Spinal cord (tissue), 10 donors: ENCODE measurements around the gene ONECUT1. TPM values are rescaled to one million over a fixed set of nuclear protein-coding genes. Genes with fewer than 3 reads are reported as not detected.

Source experiments
- DNase-seq, 6 donors: peaks; one replicate each; pipeline versions ENCODE4 v3.0.0 to v3.0.0-alpha.2; 2013 to 2015; ENCODE audit warnings: low spot score in 6 of 6, low read depth in 4 of 6
- H3K27ac ChIP-seq: one replicate; pipeline ENCODE4 v1.5.1; 2013; ENCODE audit warnings: low read depth, low read length, control low read depth
- H3K27me3 ChIP-seq: one replicate; pipeline ENCODE4 v1.6.1; 2013; ENCODE audit warnings: low read length; ENCODE audit not compliant: control insufficient read depth, insufficient read depth
- H3K36me3 ChIP-seq: one replicate; pipeline ENCODE4 v1.6.1; 2013; ENCODE audit warnings: low read length; ENCODE audit not compliant: control insufficient read depth, insufficient read depth
- H3K4me1 ChIP-seq: one replicate; pipeline ENCODE4 v1.6.1; 2013; ENCODE audit warnings: low read length; ENCODE audit not compliant: control insufficient read depth, insufficient read depth
- H3K4me3 ChIP-seq: one replicate; pipeline ENCODE4 v1.5.1; 2013; ENCODE audit warnings: low read depth, low read length, control low read depth
- H3K9me3 ChIP-seq: one replicate; pipeline ENCODE4 v1.6.1; 2013; ENCODE audit warnings: low read length; ENCODE audit not compliant: control insufficient read depth, insufficient read depth
- WGBS: methylation state at CpG from one replicate; pipeline ENCODE4 v1.1.5; 2013; ENCODE audit warnings: missing lambda C conversion rate; ENCODE audit not compliant: insufficient coverage; 5-methylcytosine and 5-hydroxymethylcytosine counted together
- polyA plus RNA-seq, 2 donors: library from polyadenylated mRNA; unstranded; fragments of 120-200 nt; gene quantifications; one replicate each; pipeline ENCODE4 v1.2.1, GENCODE V29; 2013; ENCODE audit not compliant: insufficient read length in 2 of 2
- total RNA-seq, 2 donors: library from RNA; depleted of rRNA in 1 of 2; stranded (reverse); fragments of 120-200 nt in 1 of 2; fragments of >200 nt in 1 of 2; gene quantifications; one replicate each; pipeline versions ENCODE4 v1.2.3 to v1.2.4, GENCODE V29; 2013 to 2014
- donor health status: healthy.

The ONECUT1 gene
- total and polyA plus RNA-seq, 4 donors: 1.1 to 3.6 (median 1.2) TPM

DNA sequence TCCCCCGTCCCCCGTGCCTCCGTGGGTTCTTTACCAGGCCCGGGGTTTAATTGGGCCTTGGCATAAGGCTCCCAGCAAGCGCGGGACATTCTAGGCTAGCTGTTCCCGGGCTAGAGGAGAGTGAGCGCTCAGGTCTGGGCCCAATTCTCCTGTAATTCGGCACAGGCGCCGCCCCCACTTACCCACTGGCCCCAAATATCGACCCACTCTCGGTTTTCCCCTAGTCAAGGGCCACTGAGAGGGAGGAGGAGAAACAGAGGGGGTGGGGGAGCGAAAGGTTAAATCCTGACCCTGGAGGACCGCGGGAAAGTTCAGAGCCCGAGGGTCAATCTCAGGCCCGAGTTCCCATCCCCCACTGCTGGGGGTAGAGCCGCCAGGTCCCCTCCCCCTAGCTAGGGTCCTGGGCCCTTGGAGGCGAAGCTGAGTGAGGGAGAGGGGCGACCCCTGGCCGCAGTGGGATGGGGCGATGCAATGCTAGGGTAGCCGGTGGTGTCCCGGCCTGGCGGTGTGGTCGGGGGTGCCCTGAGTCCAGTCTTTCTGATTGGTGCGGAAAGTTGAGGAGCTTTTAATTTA lies 8.5 kb upstream of the ONECUT1 start:
- Histone ChIP-seq H3K36me3 (no peaks in the 10 kb centered on the region), H3K4me3 (no peak overlapping the region), H3K27me3 (peaks cover 100% of the 10 kb centered on the region), H3K4me1 (peaks cover 24% of the 10 kb centered on the region), H3K9me3 (no peaks in the 10 kb centered on the region), H3K27ac (no peak overlapping the region)
- 12% methylated on average over 17 of the region's 28 CpGs for WGBS
- no peak for DNase-seq

DNA sequence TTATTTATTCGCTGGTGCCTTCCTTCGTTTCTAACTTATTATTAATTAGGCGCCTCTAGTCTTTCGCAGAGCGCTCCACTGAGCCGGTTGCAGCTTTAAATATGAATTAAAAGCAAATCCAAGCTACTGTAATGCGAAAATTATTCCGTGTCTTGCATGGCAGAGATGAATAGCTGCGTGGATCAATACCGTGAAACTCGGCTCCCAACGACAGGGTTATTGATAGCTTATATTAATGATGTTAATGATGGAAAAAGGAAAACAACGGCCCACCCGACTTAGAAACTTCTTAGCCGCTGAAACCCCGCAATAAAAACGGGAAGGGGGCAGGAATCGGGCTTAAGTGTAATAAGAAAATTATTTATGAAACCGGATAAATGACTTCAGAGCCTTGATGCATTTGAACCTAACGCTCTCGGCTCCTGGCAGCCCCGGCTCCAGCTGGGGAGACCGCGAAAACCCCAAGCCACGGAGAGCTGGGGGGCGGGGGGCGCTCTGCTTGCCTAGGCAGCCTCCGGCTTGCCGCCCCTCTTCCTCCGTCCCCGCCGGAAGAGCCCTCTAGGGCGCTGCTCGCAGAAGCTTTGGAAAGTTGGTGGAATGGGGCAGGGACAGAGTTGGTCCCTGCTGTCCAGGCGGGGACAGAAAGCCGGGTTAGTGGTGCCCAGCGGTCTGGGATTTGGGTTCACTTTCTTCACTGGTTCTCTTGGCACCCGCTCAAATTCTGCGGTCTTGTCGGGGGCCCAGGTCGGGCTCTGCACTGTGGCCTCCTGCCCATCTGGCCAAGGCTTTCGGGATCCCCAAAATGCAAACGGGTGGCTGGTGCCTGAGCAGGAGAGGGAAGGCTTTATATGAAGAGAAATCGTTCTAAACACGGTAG lies 7.7 kb upstream of the ONECUT1 start:
- peaks cover 20% of the 10 kb centered on the region for H3K4me1 ChIP-seq
- no peaks in the 10 kb centered on the region for H3K36me3 ChIP-seq
- H3K27ac ChIP-seq: no peak overlapping the region
- no peaks in the 10 kb centered on the region for H3K9me3 ChIP-seq
- DNase-seq: peak in 2 of 6 donors; percentile 10 to 24
- 3% methylated on average over 35 of the region's 45 CpGs for WGBS
- peaks cover 100% of the 10 kb centered on the region for H3K27me3 ChIP-seq
- no peak overlapping the region for H3K4me3 ChIP-seq

DNA sequence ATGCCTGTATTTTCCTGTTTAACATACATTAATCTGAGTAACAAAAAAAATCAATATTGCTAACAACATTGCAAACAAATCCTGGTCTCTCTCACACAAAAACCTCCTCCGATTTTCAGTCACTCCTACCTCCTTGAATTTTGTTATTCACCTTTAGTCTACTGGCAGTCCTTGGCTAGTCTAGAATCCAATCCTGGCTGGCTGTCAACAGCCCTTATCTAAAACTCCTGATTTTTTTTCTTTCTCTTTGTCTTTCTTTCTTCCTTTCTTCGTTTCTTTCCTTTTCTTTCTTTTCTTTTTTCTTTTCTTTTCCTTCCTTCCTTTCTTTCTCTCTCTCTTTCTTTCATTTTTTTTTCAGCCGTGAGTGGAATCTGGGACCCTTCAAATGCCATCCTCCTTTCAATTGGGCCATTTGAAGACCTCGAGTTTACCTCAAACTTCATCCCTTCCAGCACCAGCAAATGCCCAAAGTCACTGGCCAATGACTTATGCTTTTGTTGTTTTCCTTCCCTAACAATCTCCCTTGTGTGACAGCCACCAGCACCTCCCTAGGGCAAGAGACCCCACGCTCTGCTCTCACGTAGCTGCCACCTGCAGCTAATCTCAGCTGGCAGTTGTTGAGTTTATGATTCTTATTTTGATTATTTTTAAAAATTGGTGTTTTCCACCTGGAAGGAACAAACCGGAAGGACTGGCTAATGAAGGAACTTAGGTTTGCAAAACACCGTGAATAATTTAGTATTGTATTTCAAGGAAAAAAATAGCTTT lies 6.8 kb upstream of the ONECUT1 start:
- peak in 2 of 6 donors; percentile 21 to 50 for DNase-seq
- H3K9me3 ChIP-seq: no peaks in the 10 kb centered on the region
- H3K27me3 ChIP-seq: peaks cover 100% of the 10 kb centered on the region
- no peaks in the 10 kb centered on the region for H3K36me3 ChIP-seq
- H3K4me1 ChIP-seq: peaks cover 20% of the 10 kb centered on the region
- WGBS: 7% methylated on average over 4 of the region's 8 CpGs
- no peak overlapping the region for H3K4me3 ChIP-seq
- H3K27ac ChIP-seq: no peak overlapping the region

DNA sequence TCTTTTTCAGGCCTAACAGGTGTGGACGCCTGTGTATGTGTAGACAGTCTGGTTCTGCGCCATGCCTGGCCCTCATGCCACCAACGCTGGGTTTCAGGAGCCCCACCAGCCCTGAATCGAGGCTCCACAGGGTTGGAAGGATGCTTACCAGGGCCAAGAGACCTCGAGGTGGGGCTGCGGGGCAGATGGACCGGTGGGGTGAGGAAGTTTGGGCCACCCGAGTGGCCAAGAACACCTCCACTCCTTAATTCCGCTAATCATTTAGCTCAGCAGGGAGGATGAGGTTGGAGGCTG lies 6.0 kb upstream of the ONECUT1 start:
- no peaks in the 10 kb centered on the region for H3K36me3 ChIP-seq
- DNase-seq: no peak
- H3K27ac ChIP-seq: no peak overlapping the region
- 7% methylated on average over 4 of the region's 9 CpGs for WGBS
- no peak overlapping the region for H3K4me3 ChIP-seq
- H3K4me1 ChIP-seq: peaks cover 23% of the 10 kb centered on the region
- no peaks in the 10 kb centered on the region for H3K9me3 ChIP-seq
- peaks cover 99% of the 10 kb centered on the region for H3K27me3 ChIP-seq

DNA sequence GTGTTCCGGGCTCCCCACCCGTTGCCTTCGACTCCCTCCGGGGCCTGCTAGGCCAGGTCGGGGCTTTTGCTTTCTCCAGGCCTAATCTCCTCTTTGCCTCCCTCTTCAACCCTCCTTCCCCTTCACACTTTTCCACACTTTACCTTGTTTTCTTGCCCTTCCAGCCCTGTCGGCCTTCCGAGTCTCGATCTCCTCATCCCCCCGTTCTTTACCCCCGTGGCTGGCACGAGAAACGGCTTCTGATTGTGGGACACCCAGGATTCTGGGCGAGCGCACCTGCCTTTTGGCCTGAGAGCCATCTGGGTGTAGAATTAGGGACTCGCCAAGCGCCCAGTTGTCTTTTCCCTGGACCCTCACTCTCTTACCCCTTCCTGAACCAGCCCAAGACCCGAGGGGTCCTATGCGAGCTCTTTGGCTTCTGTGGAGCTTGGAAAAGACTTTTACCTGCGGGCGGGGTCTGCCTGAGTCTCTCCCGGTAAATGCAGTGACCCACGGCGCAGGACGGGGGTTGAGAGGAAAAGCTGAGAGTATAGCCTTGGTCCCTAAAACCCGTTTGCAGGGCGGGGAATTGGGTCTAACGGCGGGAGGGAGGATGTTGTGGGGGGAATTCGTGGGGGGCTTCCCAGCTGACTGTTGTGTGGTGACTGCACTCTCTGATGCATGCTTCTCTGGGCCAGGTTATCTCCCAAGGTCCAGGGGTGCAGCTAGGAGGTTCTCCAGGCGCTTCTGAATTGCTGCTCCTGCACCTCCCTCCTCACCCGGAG lies 5.5 kb upstream of the ONECUT1 start:
- Histone ChIP-seq H3K4me1 (peaks cover 25% of the 10 kb centered on the region), H3K27ac (no peak overlapping the region), H3K36me3 (no peaks in the 10 kb centered on the region), H3K4me3 (no peak overlapping the region), H3K27me3 (peaks cover 99% of the 10 kb centered on the region), H3K9me3 (no peaks in the 10 kb centered on the region)
- DNase-seq: no peak
- WGBS: 10% methylated on average over 25 of the region's 31 CpGs

DNA sequence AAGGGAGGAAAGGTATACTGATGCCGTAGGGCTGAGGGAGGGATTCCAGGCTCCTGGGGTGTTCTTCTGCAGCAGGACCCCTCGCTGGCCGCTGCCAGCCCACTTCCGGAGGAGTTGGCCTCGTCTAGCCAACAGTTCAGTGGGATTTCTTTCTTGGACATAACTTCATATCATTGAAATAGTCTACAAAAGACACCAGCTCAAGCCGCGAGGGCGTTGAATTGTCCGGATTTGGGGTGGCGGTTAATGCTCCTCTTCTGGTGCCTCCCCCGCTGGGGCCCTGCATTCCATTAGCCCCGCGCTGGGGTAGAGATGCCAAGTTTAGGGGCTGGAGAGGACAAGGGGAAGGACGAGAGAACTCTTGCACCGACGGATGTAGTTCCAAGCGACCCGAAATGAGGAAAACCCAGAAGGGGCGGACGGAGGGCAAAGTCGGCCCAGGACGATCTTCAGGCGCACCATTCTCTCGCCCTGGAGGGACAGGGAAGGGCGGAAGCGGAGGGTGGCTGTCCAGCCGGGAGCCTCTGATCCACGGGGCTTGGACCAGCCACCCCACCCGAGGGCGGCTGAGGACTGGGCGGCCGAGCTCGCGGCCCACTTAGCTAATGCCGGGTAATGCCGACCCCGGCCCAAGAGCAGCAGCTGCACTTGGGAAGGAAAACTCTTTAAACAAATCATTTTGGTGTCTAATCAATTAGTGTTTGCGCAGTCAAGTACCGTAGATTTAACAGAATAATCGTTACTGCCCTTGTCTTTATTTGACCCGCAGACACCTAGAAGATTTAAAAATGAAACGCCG lies 4.7 kb upstream of the ONECUT1 start:
- 5% methylated on average over 31 of the region's 43 CpGs for WGBS
- Histone ChIP-seq H3K4me1 (peaks cover 31% of the 10 kb centered on the region), H3K4me3 (no peak overlapping the region), H3K9me3 (no peaks in the 10 kb centered on the region), H3K36me3 (no peaks in the 10 kb centered on the region), H3K27me3 (peaks cover 98% of the 10 kb centered on the region), H3K27ac (no peak overlapping the region)
- no peak for DNase-seq

DNA sequence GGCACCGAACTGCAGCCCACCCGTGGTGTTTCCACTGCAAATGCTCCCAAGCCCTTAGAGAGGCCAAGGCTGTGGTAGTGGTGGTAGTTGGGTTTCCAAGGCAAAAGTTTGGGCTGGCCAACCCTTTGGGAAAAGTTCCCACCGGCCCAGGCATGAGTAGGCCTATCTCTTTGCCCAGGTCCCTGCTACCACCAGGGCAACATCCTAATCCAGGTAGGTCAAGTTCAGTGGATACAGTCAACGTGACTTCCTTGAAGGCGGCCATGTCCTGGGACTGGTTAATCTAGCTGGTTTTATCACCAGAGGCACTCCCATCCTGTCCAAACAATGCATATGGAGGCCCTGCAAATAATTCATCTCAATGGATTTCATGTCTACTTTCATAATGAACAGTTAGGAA lies 1.6 kb upstream of the ONECUT1 start:
- no peak for DNase-seq
- Histone ChIP-seq H3K27me3 (peaks cover 97% of the 10 kb centered on the region), H3K36me3 (no peaks in the 10 kb centered on the region), H3K4me3 (no peak overlapping the region), H3K27ac (no peak overlapping the region), H3K9me3 (no peaks in the 10 kb centered on the region), H3K4me1 (peaks cover 45% of the 10 kb centered on the region)
- 18% methylated on average over 3 of the region's 5 CpGs for WGBS

DNA sequence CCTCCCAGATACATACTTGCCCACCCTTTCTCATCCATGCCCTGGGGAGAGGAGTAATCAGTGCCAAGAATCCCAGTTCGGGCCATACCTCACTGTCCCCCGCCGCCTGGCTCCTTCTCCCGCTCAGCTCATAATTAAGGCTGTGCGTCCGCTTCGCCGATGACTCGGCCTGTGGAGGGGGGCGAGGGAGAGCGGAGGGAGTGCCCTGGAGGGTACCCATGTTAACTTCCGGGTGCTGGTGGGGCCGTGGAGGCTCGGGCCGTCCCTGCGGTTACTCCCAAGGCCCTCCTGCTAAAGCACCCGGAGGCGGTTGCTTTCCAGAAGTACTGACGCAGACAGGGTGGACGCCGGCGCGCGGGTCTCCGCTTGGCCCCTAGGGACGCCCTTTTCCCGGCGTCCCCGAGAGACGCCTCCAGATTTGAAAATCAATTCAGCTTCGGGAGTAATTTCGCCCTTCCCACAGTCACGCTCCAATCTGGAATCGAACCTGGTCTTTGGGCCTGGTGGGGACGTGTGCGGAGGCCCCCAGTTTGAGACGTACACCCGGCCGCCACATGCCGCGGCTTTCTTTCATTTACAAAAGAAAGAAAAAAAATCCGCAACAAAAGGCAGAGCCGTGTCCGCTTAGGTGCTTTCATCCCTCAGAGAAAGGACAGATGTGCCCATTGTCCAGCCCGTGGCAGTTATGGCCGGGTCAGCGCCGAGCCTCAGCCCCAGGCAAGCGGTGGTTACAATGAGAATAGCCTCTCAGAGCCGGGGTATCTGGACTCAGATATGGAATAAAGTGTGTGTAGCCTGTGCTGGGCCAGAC lies 1.0 kb upstream of the ONECUT1 start:
- 5% methylated on average over 42 of the region's 50 CpGs for WGBS

More for the DNA sequence above, 1.0 kb upstream of the ONECUT1 start:
- no peaks in the 10 kb centered on the region for H3K9me3 ChIP-seq
- H3K27me3 ChIP-seq: peaks cover 97% of the 10 kb centered on the region
- no peaks in the 10 kb centered on the region for H3K36me3 ChIP-seq
- peak overlapping the region; percentile 41 for H3K4me3 ChIP-seq
- DNase-seq: peak in 2 of 6 donors; percentile 47 to 50
- no peak overlapping the region for H3K27ac ChIP-seq
- H3K4me1 ChIP-seq: peaks cover 51% of the 10 kb centered on the region
